GM12891 (cell line): ENCODE data around the gene ZNF365.

ENCODE experiments used
- POLR2A ChIP-seq: IDR thresholded peaks from 2 replicates; pipeline ENCODE4 v1.6.1; 2011; ENCODE audit warnings: low read depth, low read length, control low read depth
- POLR2AphosphoS5 ChIP-seq: IDR thresholded peaks from 2 replicates; pipeline ENCODE4 v1.6.1; 2011; ENCODE audit warnings: low read depth, low read length, control low read depth

GRCh38 chr10:62381385-62382102 is 7.4 kb downstream of the ZNF365 start:
- TF ChIP-seq POLR2A (no peak), POLR2AphosphoS5 (no peak)
